Liver (tissue), 9 donors: ENCODE data around the gene CCDC137. TPM values are rescaled to one million over a fixed set of nuclear protein-coding genes. Genes with fewer than 3 reads are reported as not detected.

ENCODE experiments used
- DNase-seq: peaks from one replicate; pipeline ENCODE4 v3.0.0-alpha.2; 2017; ENCODE audit warnings: low spot score
- H3K27ac ChIP-seq, 2 donors: one replicate each; pipeline ENCODE4 v1.7.0; 2013; ENCODE audit warnings: inconsistent platforms in 2 of 2, low read length in 2 of 2, control low read depth in 1 of 2, low read depth in 1 of 2, mild to moderate bottlenecking in 1 of 2
- H3K27me3 ChIP-seq, 4 donors: one replicate each; pipeline versions ENCODE4 v1.6.1 to v1.7.0; 2013; ENCODE audit warnings: low read length in 3 of 4, inconsistent platforms in 1 of 4, mild to moderate bottlenecking in 1 of 4, moderate library complexity in 1 of 4; ENCODE audit not compliant: control insufficient read depth in 4 of 4, insufficient read depth in 4 of 4
- H3K36me3 ChIP-seq, 4 donors: one replicate each; pipeline versions ENCODE4 v1.6.1 to v1.7.0; 2013; ENCODE audit warnings: low read length in 3 of 4, mild to moderate bottlenecking in 3 of 4, low read depth in 1 of 4, moderate library complexity in 1 of 4; ENCODE audit not compliant: control insufficient read depth in 4 of 4, insufficient read depth in 3 of 4
- H3K4me1 ChIP-seq, 4 donors: one replicate each; pipeline versions ENCODE4 v1.6.1 to v1.7.0; 2013; ENCODE audit warnings: low read length in 3 of 4, mild to moderate bottlenecking in 3 of 4, moderate library complexity in 1 of 4; ENCODE audit not compliant: control insufficient read depth in 4 of 4, insufficient read depth in 4 of 4
- H3K4me3 ChIP-seq, 3 donors: one replicate each; pipeline versions ENCODE4 v1.6.1 to v1.7.0; 2013; ENCODE audit warnings: low read length in 3 of 3, control low read depth in 1 of 3, low read depth in 1 of 3, mild to moderate bottlenecking in 1 of 3
- H3K9ac ChIP-seq, 2 donors: one replicate each; pipeline ENCODE4 v1.7.0; 2013; ENCODE audit warnings: low read length in 2 of 2, mild to moderate bottlenecking in 2 of 2, moderate library complexity in 2 of 2, control low read depth in 1 of 2, low read depth in 1 of 2
- H3K9me3 ChIP-seq, 4 donors: one replicate each; pipeline versions ENCODE4 v1.6.1 to v1.7.0; 2013; ENCODE audit warnings: low read length in 3 of 4; ENCODE audit not compliant: control insufficient read depth in 4 of 4
- EGR1 ChIP-seq, 2 donors: IDR thresholded peaks; 2 replicates each; pipeline ENCODE4 v1.6.1; 2016 to 2018; ENCODE audit warnings: antibody characterized with exemption in 2 of 2, low read depth in 2 of 2
- FOXA1 ChIP-seq: IDR thresholded peaks from 2 replicates; pipeline ENCODE4 v1.6.1; 2016; ENCODE audit warnings: antibody characterized with exemption
- FOXA2 ChIP-seq: IDR thresholded peaks from 2 replicates; pipeline ENCODE4 v1.6.1; 2016; ENCODE audit warnings: antibody characterized with exemption
- GABPA ChIP-seq, 2 donors: IDR thresholded peaks in 1 of 2; conservative IDR thresholded peaks in 1 of 2; 2 replicates each; pipeline ENCODE4 v1.6.1; 2016; ENCODE audit warnings: antibody characterized with exemption in 2 of 2, mild to moderate bottlenecking in 1 of 2, moderate library complexity in 1 of 2
- HNF4A ChIP-seq, 2 donors: conservative IDR thresholded peaks; 2 replicates each; pipeline ENCODE4 v1.6.1; 2016; ENCODE audit warnings: antibody characterized with exemption in 2 of 2, mild to moderate bottlenecking in 2 of 2
- HNF4G ChIP-seq: IDR thresholded peaks from 2 replicates; pipeline ENCODE4 v1.6.1; 2016; ENCODE audit warnings: antibody characterized with exemption
- JUND ChIP-seq, 2 donors: IDR thresholded peaks; 2 replicates each; pipeline ENCODE4 v1.6.1; 2016; ENCODE audit warnings: antibody characterized with exemption in 2 of 2
- RXRA ChIP-seq, 2 donors: IDR thresholded peaks; 2 replicates each; pipeline ENCODE4 v1.6.1; 2017 to 2018; ENCODE audit warnings: antibody characterized with exemption in 2 of 2, mild to moderate bottlenecking in 1 of 2
- SP1 ChIP-seq: IDR thresholded peaks from 2 replicates; pipeline ENCODE4 v1.6.1; 2018; ENCODE audit warnings: antibody characterized with exemption, mild to moderate bottlenecking
- TAF1 ChIP-seq: conservative IDR thresholded peaks from 2 replicates; pipeline ENCODE4 v1.6.1; 2016; ENCODE audit warnings: antibody characterized with exemption, mild to moderate bottlenecking
- WGBS: extraction: QIAGEN DNeasy Blood & Tissue Kit; methylation state at CpG from one replicate; pipeline ENCODE4 v1.1.7; 2013; 5-methylcytosine and 5-hydroxymethylcytosine counted together
- polyA plus RNA-seq, 2 donors: library from polyadenylated mRNA; stranded (reverse) in 1 of 2; unstranded in 1 of 2; fragments of 200-250 nt in 1 of 2; fragments of >200 nt in 1 of 2; fragmentation: Nextera tagmentation in 1 of 2; extraction: Ambion mirVana in 1 of 2; gene quantifications; one replicate each; pipeline versions ENCODE4 v1.2.1 to v1.2.3, GENCODE V29; 2013 to 2015
- total RNA-seq, 2 donors: library from RNA; depleted of rRNA; stranded (reverse); fragments of >200 nt; gene quantifications; one replicate each; pipeline ENCODE4 v1.2.3, GENCODE V29; 2014
- TF ChIP-seq, protein P1 (sequence below): IDR thresholded peaks from 2 replicates; pipeline ENCODE4 v1.6.1; 2016; ENCODE audit warnings: antibody characterized with exemption
- TF ChIP-seq, protein P2 (sequence below): IDR thresholded peaks from 2 replicates; pipeline ENCODE4 v1.6.1; 2016; ENCODE audit warnings: antibody characterized with exemption, mild to moderate bottlenecking
- TF ChIP-seq, protein P3 (sequence below): IDR thresholded peaks from 2 replicates; pipeline ENCODE4 v1.6.1; 2016; ENCODE audit warnings: antibody characterized with exemption
- donor health status: healthy.
- donor health status: healthy.
- donor health status: healthy.
- donor health status: healthy.
- donor health status: healthy.

Gene CCDC137
- total and polyA plus RNA-seq, 4 donors = 4.3 to 6.9 (median 5.2) TPM

DNA sequence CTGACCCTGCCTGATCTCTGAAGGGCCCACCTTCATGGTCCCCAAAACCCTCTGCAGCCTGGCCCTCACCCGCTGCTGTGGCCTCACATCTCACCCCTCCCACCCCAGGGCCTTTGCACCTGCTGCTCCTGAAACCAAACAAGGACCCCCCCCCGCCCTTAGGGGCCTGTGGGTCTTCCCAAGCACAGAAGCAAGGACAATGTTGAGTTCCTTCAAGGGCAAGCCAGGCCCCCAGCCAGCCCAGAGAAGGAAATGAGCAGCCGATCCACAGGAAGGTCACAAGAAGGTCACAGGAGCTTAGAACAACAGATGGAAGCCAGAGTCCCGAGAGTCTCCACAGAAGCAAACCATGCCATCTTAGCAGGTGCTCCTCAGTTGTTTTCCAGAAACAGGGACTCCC, 9.7 kb upstream of the CCDC137 start:
- no peak overlapping the region for H3K4me3 ChIP-seq
- 67% methylated on average over 4 of the region's 4 CpGs for WGBS
- H3K27me3 ChIP-seq = no peaks in the 10 kb centered on the region
- DNase-seq = no peak
- no peaks in the 10 kb centered on the region for H3K9me3 ChIP-seq
- H3K36me3 ChIP-seq = no peaks in the 10 kb centered on the region
- no peak overlapping the region for H3K27ac ChIP-seq
- no peak for TF ChIP-seq EGR1 (IDR thresholded peaks at IDR 0.05; ENCODE audit: low read depth in 2 of 2)
- no peak for TF ChIP-seq GABPA (IDR thresholded peaks at IDR 0.05 in 1 of 2, conservative IDR thresholded peaks at IDR 0.05 in 1 of 2)
- no peak for TF ChIP-seq FOXA1
- TF ChIP-seq FOXA2 = no peak
- TF ChIP-seq JUND (IDR thresholded peaks at IDR 0.05) = no peak
- no peak for TF ChIP-seq HNF4A (conservative IDR thresholded peaks at IDR 0.05)
- TF ChIP-seq SP1 = no peak
- TF ChIP-seq HNF4G = no peak
- TF ChIP-seq, protein P1, sequence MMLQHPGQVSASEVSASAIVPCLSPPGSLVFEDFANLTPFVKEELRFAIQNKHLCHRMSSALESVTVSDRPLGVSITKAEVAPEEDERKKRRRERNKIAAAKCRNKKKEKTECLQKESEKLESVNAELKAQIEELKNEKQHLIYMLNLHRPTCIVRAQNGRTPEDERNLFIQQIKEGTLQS = no peak
- TF ChIP-seq RXRA (IDR thresholded peaks at IDR 0.05) = no peak
- TF ChIP-seq, protein P2, sequence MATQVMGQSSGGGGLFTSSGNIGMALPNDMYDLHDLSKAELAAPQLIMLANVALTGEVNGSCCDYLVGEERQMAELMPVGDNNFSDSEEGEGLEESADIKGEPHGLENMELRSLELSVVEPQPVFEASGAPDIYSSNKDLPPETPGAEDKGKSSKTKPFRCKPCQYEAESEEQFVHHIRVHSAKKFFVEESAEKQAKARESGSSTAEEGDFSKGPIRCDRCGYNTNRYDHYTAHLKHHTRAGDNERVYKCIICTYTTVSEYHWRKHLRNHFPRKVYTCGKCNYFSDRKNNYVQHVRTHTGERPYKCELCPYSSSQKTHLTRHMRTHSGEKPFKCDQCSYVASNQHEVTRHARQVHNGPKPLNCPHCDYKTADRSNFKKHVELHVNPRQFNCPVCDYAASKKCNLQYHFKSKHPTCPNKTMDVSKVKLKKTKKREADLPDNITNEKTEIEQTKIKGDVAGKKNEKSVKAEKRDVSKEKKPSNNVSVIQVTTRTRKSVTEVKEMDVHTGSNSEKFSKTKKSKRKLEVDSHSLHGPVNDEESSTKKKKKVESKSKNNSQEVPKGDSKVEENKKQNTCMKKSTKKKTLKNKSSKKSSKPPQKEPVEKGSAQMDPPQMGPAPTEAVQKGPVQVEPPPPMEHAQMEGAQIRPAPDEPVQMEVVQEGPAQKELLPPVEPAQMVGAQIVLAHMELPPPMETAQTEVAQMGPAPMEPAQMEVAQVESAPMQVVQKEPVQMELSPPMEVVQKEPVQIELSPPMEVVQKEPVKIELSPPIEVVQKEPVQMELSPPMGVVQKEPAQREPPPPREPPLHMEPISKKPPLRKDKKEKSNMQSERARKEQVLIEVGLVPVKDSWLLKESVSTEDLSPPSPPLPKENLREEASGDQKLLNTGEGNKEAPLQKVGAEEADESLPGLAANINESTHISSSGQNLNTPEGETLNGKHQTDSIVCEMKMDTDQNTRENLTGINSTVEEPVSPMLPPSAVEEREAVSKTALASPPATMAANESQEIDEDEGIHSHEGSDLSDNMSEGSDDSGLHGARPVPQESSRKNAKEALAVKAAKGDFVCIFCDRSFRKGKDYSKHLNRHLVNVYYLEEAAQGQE = no peak
- peaks cover 0 to 3% (median 0%) of the 10 kb centered on the region in 4 donors for H3K4me1 ChIP-seq
- no peak overlapping the region for H3K9ac ChIP-seq

DNA sequence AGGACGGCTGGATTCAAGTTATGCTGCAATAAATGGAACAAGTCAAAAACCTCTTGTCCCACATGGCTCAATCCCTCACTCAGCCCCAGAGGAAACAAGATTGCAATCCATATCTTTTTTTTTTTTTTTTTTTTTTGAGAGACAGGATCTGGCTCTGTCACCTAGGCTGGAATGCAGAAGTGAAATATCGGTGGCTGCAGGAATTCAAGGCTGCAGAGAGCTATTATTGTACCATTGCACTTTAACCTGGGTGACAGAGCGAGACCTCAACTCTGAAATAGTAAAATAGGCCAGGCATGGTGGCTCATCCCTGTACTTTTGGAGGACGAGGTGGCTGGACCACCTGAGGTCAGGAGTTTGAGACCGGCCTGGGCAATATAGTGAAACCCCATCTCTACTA, 7.5 kb upstream of the CCDC137 start:
- no peak for DNase-seq
- Histone ChIP-seq H3K4me1 (peaks cover 0 to 3% (median 0%) of the 10 kb centered on the region in 4 donors), H3K36me3 (no peaks in the 10 kb centered on the region), H3K4me3 (no peak overlapping the region), H3K9ac (no peak overlapping the region), H3K9me3 (no peaks in the 10 kb centered on the region), H3K27me3 (no peaks in the 10 kb centered on the region), H3K27ac (no peak overlapping the region)
- 79% methylated on average over 5 of the region's 5 CpGs for WGBS
- TF ChIP-seq, protein P3, sequence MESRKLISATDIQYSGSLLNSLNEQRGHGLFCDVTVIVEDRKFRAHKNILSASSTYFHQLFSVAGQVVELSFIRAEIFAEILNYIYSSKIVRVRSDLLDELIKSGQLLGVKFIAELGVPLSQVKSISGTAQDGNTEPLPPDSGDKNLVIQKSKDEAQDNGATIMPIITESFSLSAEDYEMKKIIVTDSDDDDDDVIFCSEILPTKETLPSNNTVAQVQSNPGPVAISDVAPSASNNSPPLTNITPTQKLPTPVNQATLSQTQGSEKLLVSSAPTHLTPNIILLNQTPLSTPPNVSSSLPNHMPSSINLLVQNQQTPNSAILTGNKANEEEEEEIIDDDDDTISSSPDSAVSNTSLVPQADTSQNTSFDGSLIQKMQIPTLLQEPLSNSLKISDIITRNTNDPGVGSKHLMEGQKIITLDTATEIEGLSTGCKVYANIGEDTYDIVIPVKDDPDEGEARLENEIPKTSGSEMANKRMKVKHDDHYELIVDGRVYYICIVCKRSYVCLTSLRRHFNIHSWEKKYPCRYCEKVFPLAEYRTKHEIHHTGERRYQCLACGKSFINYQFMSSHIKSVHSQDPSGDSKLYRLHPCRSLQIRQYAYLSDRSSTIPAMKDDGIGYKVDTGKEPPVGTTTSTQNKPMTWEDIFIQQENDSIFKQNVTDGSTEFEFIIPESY = no peak

DNA sequence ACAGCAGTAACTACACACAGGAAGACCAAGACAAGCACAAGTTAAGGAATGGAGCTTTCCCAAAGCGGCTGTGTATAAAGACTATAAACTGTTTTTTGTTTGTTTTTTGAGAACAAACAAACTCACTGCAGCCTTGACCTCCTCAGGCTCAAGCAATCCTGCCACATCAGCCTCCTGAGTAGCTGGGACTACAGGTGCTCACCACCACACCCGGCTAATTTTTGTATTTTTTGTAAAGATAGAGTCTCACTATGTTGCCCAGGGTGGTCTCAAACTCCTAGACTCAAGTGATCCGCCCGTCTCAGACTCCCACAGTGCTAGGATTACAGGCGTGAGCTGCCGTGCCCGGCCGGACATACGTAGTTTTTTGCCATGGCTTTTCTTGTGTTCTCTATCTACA, 6.1 kb upstream of the CCDC137 start:
- Histone ChIP-seq H3K4me3 (no peak overlapping the region), H3K27me3 (no peaks in the 10 kb centered on the region), H3K36me3 (peaks cover 0 to 2% (median 1%) of the 10 kb centered on the region in 4 donors), H3K4me1 (peaks cover 2 to 5% (median 3%) of the 10 kb centered on the region in 4 donors), H3K9ac (no peak overlapping the region), H3K9me3 (no peaks in the 10 kb centered on the region), H3K27ac (no peak overlapping the region)
- 97% methylated on average over 9 of the region's 9 CpGs for WGBS
- DNase-seq = no peak
- no peak for TF ChIP-seq HNF4A (conservative IDR thresholded peaks at IDR 0.05)
- no peak for TF ChIP-seq TAF1
